WTC11 (cell line): Measurements from ENCODE around the gene DDOST. TPM values are rescaled to one million over a fixed set of nuclear protein-coding genes. Genes with fewer than 3 reads are reported as not detected.

Experiments used
- ATAC-seq: fragments of 200-7000 bp; cut with Tn5 transposase; 2 replicates; pipeline ENCODE4 v1.10.0; 2021; ENCODE audit warnings: mild to moderate bottlenecking, moderate library complexity
- CTCF ChIA-PET: fragments of 300-600 bp; sonication (Branson Sonifier 250); formaldehyde crosslinking; loops from one replicate; lab custom pipeline; 2021; ENCODE audit warnings: antibody characterized with exemption; lab: Charles Lee
- POLR2A ChIA-PET: fragments of 350-600 bp; sonication (Branson Sonifier 250); formaldehyde crosslinking; loops from one replicate; lab custom pipeline; 2021; ENCODE audit warnings: antibody characterized with exemption; lab: Charles Lee
- DNase-seq: peaks from one replicate; pipeline ENCODE4 v3.0.0; 2021; ENCODE audit warnings: low spot score
- H3K27ac Mint-ChIP-seq: 2 replicates; pipeline ENCODE4 v1.8.0; 2021; ENCODE audit warnings: mixed read lengths
- H3K27me3 Mint-ChIP-seq: 2 replicates; pipeline ENCODE4 v1.8.0; 2021; ENCODE audit warnings: low read depth, mild to moderate bottlenecking, moderate library complexity, mixed read lengths
- H3K36me3 Mint-ChIP-seq: 2 replicates; pipeline ENCODE4 v1.8.0; 2021; ENCODE audit warnings: mixed read lengths
- H3K4me1 Mint-ChIP-seq: 2 replicates; pipeline ENCODE4 v1.8.0; 2022; ENCODE audit warnings: mixed read lengths
- H3K4me3 Mint-ChIP-seq: 2 replicates; pipeline ENCODE4 v1.8.0; 2021; ENCODE audit warnings: mild to moderate bottlenecking, moderate library complexity, mixed read lengths
- H3K9me3 Mint-ChIP-seq: 2 replicates; pipeline ENCODE4 v1.8.0; 2021; ENCODE audit warnings: mixed read lengths
- AR ChIP-seq: fragments of 250-450 bp; sonication (Bioruptor Pico); IDR thresholded peaks from 2 replicates; pipeline ENCODE4 v1.9.0; 2021; ENCODE audit warnings: mild to moderate bottlenecking
- ATF6 ChIP-seq: sonication (generic); formaldehyde crosslinking; IDR thresholded peaks from 2 replicates; pipeline ENCODE4 v1.8.1; 2023; ENCODE audit warnings: mild to moderate bottlenecking, missing genetic modification reagents
- ERG ChIP-seq: fragments of 250-450 bp; sonication (Bioruptor Pico); IDR thresholded peaks from 2 replicates; pipeline ENCODE4 v1.8.0; 2021; ENCODE audit warnings: mild to moderate bottlenecking
- FOXK1 ChIP-seq: sonication (generic); formaldehyde crosslinking; IDR thresholded peaks from 2 replicates; pipeline ENCODE4 v1.8.0; 2022; ENCODE audit warnings: mild to moderate bottlenecking, moderate library complexity, missing genetic modification reagents
- IRF2 ChIP-seq: sonication (generic); formaldehyde crosslinking; IDR thresholded peaks from 2 replicates; pipeline ENCODE4 v1.8.0; 2022; ENCODE audit warnings: low read depth, missing genetic modification reagents, borderline replicate concordance
- JAZF1 ChIP-seq: fragments of 250-450 bp; sonication (Bioruptor Pico); IDR thresholded peaks from 2 replicates; pipeline ENCODE4 v1.9.0; 2021; ENCODE audit warnings: moderate library complexity, mild to moderate bottlenecking, inconsistent platforms
- PREB ChIP-seq: sonication (generic); formaldehyde crosslinking; IDR thresholded peaks from 2 replicates; pipeline ENCODE4 v1.8.1; 2022; ENCODE audit warnings: mild to moderate bottlenecking, missing genetic modification reagents, moderate library complexity, borderline replicate concordance
- PRRX2 ChIP-seq: fragments of 250-450 bp; sonication (Bioruptor Pico); IDR thresholded peaks from 2 replicates; pipeline ENCODE4 v1.8.0; 2021; ENCODE audit warnings: mild to moderate bottlenecking
- SMAD4 ChIP-seq: sonication (generic); formaldehyde crosslinking; IDR thresholded peaks from 2 replicates; pipeline ENCODE4 v1.8.0; 2022; ENCODE audit warnings: mild to moderate bottlenecking, missing genetic modification reagents
- TEAD1 ChIP-seq: sonication (generic); formaldehyde crosslinking; IDR thresholded peaks from 2 replicates; pipeline ENCODE4 v1.8.0; 2022; ENCODE audit warnings: mild to moderate bottlenecking, missing genetic modification reagents
- ZBTB43 ChIP-seq: sonication (generic); formaldehyde crosslinking; IDR thresholded peaks from 2 replicates; pipeline ENCODE4 v1.8.1; 2023; ENCODE audit warnings: mild to moderate bottlenecking, missing genetic modification reagents
- ZNF416 ChIP-seq: fragments of 250-450 bp; sonication (Bioruptor Pico); IDR thresholded peaks from 2 replicates; pipeline ENCODE4 v1.9.0; 2021; ENCODE audit warnings: mild to moderate bottlenecking, inconsistent platforms
- ZNF423 ChIP-seq: fragments of 250-450 bp; sonication (Bioruptor Pico); IDR thresholded peaks from 2 replicates; pipeline ENCODE4 v2.1.2; 2022; ENCODE audit warnings: mild to moderate bottlenecking, moderate library complexity
- ZSCAN18 ChIP-seq: fragments of 250-450 bp; sonication (Bioruptor Pico); IDR thresholded peaks from 2 replicates; pipeline ENCODE4 v2.1.2; 2022; ENCODE audit warnings: mild to moderate bottlenecking, moderate library complexity
- total RNA-seq: library from RNA; stranded (reverse); gene quantifications from 3 replicates; pipeline ENCODE4 v1.2.3, GENCODE V29; 2021

The DDOST gene
- total RNA-seq, 1 experiment from 2014 or later, result 300 TPM

- TF ChIP-seq FOXK1 (CRISPR knock-in tag) (0 out of 2 replicates have a peak, but pooled peaks have one; percentile 45), AR (CRISPR knock-in tag) (no peak), ZNF423 (peak; percentile 72)
Observed at GRCh38 chr1:20696397-20697333, 35.5 kb upstream of the DDOST start (continued).

- peaks cover 11% of the 10 kb centered on the region for H3K4me1 Mint-ChIP-seq
- no peak overlapping the region; the same call in 1 of the 2 replicates for H3K4me3 Mint-ChIP-seq
- ChIA-PET CTCF (interaction anchor here (0.7 to 2.9 kb wide), 4 partner anchors 22 to 500 kb away, joined by 3 to 124 read pairs (median 20); partner anchors contain the start of genes HP1BP3, KIF17 and SH2D5), POLR2A (no interaction called here)
- DNase-seq (no peak), ATAC-seq (no peak)
- no peak overlapping the region for H3K27ac Mint-ChIP-seq
- H3K27me3 Mint-ChIP-seq, result peaks cover 2% of the 10 kb centered on the region
- TF ChIP-seq ZBTB43 (CRISPR knock-in tag), result no peak
- no peak for TF ChIP-seq ATF6 (CRISPR knock-in tag)
- no peak for TF ChIP-seq PRRX2 (CRISPR knock-in tag)
- TF ChIP-seq ERG (CRISPR knock-in tag), result no peak
- no peak for TF ChIP-seq SMAD4 (CRISPR knock-in tag)
- no peak for TF ChIP-seq IRF2 (CRISPR knock-in tag)
- TF ChIP-seq ZSCAN18, result no peak
- TF ChIP-seq PREB (CRISPR knock-in tag), result no peak
- TF ChIP-seq ZNF416 (CRISPR knock-in tag), result no peak
- TF ChIP-seq TEAD1 (CRISPR knock-in tag), result no peak
- no peak for TF ChIP-seq JAZF1 (CRISPR knock-in tag)
- no peaks in the 10 kb centered on the region for H3K36me3 Mint-ChIP-seq
- no peaks in the 10 kb centered on the region for H3K9me3 Mint-ChIP-seq
Observed at GRCh38 chr1:20695515-20695914, 34.3 kb upstream of the DDOST start.
